Daoy (cell line): ENCODE data around the gene KRTAP11-1. TPM values are rescaled to one million over a fixed set of nuclear protein-coding genes. Genes with fewer than 3 reads are reported as not detected.
A peak's percentile ranks its signal among the peaks of the same experiment; 100 is the strongest.

Experiments
- DNase-seq: peaks from one replicate; pipeline ENCODE4 v3.0.0-alpha.2; 2015; ENCODE audit warnings: low read depth
- total RNA-seq: library from RNA; depleted of rRNA; stranded (reverse); fragments of >200 nt; shearing (Covaris generic); gene quantifications from 2 replicates; pipeline ENCODE4 v1.2.3, GENCODE V29; 2014; rRNA removed

KRTAP11-1 gene
- not detected in 2 replicates for total RNA-seq

- DNase-seq, result no peak
Measured at GRCh38 chr21:30881480-30881879, at the start of gene KRTAP11-1. Gene KRTAP11-1 (minus strand): TSS chr21:30881580. CDS start chr21:30881524, 56 bp downstream.

- no peak for DNase-seq
Measured at GRCh38 chr21:30924146-30924700, 42.8 kb upstream of the KRTAP11-1 start.

- DNase-seq, result no peak
Measured at GRCh38 chr21:30921129-30921528, 39.7 kb upstream of the KRTAP11-1 start.

GRCh38 chr21:30917557-30917956, 36.2 kb upstream of the KRTAP11-1 start:
- no peak for DNase-seq

GRCh38 chr21:30900881-30901280, 19.5 kb upstream of the KRTAP11-1 start:
- DNase-seq, result no peak

GRCh38 chr21:30882866-30883597, 1.7 kb upstream of the KRTAP11-1 start:
- DNase-seq, result peak; percentile 81

GRCh38 chr21:30880914-30881313, 466 bp downstream of the KRTAP11-1 start:
- no peak for DNase-seq

- DNase-seq, result no peak
Measured at GRCh38 chr21:30874526-30874925, 6.9 kb downstream of the KRTAP11-1 start.

GRCh38 chr21:30847627-30848500, 33.5 kb downstream of the KRTAP11-1 start:
- no peak for DNase-seq

GRCh38 chr21:30842990-30843389, 38.4 kb downstream of the KRTAP11-1 start:
- DNase-seq, result no peak

- peak; percentile 69 for DNase-seq
Measured at GRCh38 chr21:30839304-30839703, 42.1 kb downstream of the KRTAP11-1 start.

- DNase-seq, result no peak
Measured at GRCh38 chr21:30838536-30838935, 42.8 kb downstream of the KRTAP11-1 start.

- peak; percentile 15 for DNase-seq
Measured at GRCh38 chr21:30831194-30831765, 50.1 kb downstream of the KRTAP11-1 start.

Other genes with a start within 250 kb of the KRTAP11-1 start
- gene KRTAP20-2, start 246.4 kb downstream of the KRTAP11-1 start, total RNA-seq, result 3.4 TPM in 1 of 2 replicates, not detected in the other
- gene KRTAP20-3, start 238.7 kb downstream of the KRTAP11-1 start, total RNA-seq, result not detected in 2 replicates
- not detected in 2 replicates for gene KRTAP21-3, start 162.8 kb downstream of the KRTAP11-1 start, total RNA-seq
- 13.6 TPM in 1 of 2 replicates, not detected in the other for gene KRTAP21-2, start 134.3 kb downstream of the KRTAP11-1 start, total RNA-seq
- not detected in 2 replicates for gene KRTAP21-1, start 126.2 kb downstream of the KRTAP11-1 start, total RNA-seq
- not detected in 2 replicates for gene KRTAP8-1, start 68.3 kb downstream of the KRTAP11-1 start, total RNA-seq
- not detected in 2 replicates for gene KRTAP7-1, start 51.8 kb downstream of the KRTAP11-1 start, total RNA-seq
- not detected in 2 replicates for gene KRTAP19-8, start 156.9 kb upstream of the KRTAP11-1 start, total RNA-seq